GM12878 (cell line): ENCODE measurements around the gene PRKG1. TPM values are rescaled to one million over a fixed set of nuclear protein-coding genes. Genes with fewer than 3 reads are reported as not detected.

ENCODE experiments used
- ATAC-seq: fragments of 200-7000 bp; cut with Tn5 transposase; 3 replicates; pipeline ENCODE4 v1.9.1; 2020; ENCODE audit warnings: mild to moderate bottlenecking, moderate library complexity
- BruUV-seq: library from RNA; stranded (reverse); fragments of 400-500 nt; replicated peaks from 2 replicates; lab custom pipeline; 2021; lab: Mats Ljungman, UMichigan
- CTCF ChIA-PET: fragments of 300-600 bp; sonication (Branson Sonifier 250); formaldehyde crosslinking; extraction: SDS; loops from one replicate; lab custom pipeline; 2021; ENCODE audit warnings: inconsistent platforms; lab: Yijun Ruan, JAX
- POLR2A ChIA-PET: fragments of 350-600 bp; formaldehyde crosslinking; extraction: SDS; loops from one replicate; lab custom pipeline; 2021; ENCODE audit warnings: inconsistent platforms; lab: Charles Lee
- RAD21 ChIA-PET: fragments of 300-600 bp; sonication (Branson Sonifier 250); formaldehyde crosslinking; loops from one replicate; lab custom pipeline; 2023; ENCODE audit warnings: antibody characterized with exemption; ENCODE audit not compliant: unreplicated experiment; lab: Charles Lee
- SMC1A ChIA-PET: fragments of 300-600 bp; sonication (Branson Sonifier 250); formaldehyde crosslinking; loops from one replicate; lab custom pipeline; 2023; ENCODE audit not compliant: unreplicated experiment, uncharacterized antibody; lab: Charles Lee
- DNase-seq: peaks from one replicate; pipeline ENCODE4 v3.0.0-alpha.2; 2011; ENCODE audit warnings: low read depth, low spot score
- FAIRE-seq: peaks from 3 replicates; lab custom pipeline; 2011; peaks lifted over from hg19 to GRCh38; lab: Jason Lieb, UNC
- H2AFZ ChIP-seq: 2 replicates; pipeline ENCODE4 v1.6.0; 2011; ENCODE audit warnings: low read depth, low read length, control low read depth; ENCODE audit not compliant: control insufficient read depth
- H3K27ac ChIP-seq: 2 replicates; pipeline ENCODE4 v1.5.1; 2011; ENCODE audit warnings: control low read depth; ENCODE audit not compliant: control insufficient read depth, insufficient read depth
- H3K27me3 ChIP-seq, 2 experiments: replicated peaks in 1 of 2; 2 replicates each; pipeline versions ENCODE4 v1.6.0 to v1.6.1; 2011; ENCODE audit warnings: low read length in 1 of 2; ENCODE audit not compliant: control insufficient read depth in 2 of 2, insufficient read depth in 2 of 2
- H3K36me3 ChIP-seq, 2 experiments: 2 replicates each; pipeline ENCODE4 v1.5.1; 2011; ENCODE audit warnings: low read length in 1 of 2; ENCODE audit not compliant: control insufficient read depth in 2 of 2, insufficient read depth in 2 of 2
- H3K4me1 ChIP-seq: 2 replicates; pipeline ENCODE4 v1.6.1; 2011; ENCODE audit warnings: mild to moderate bottlenecking, low read length, moderate library complexity, mixed read lengths; ENCODE audit not compliant: control insufficient read depth, insufficient read depth
- H3K4me2 ChIP-seq: 2 replicates; pipeline ENCODE4 v1.6.0; 2011; ENCODE audit warnings: control low read depth; ENCODE audit not compliant: control insufficient read depth, insufficient read depth
- H3K4me3 ChIP-seq: fragments of 200-600 bp; sonication (generic); 2 replicates; pipeline ENCODE4 v1.5.1; 2016
- H3K79me2 ChIP-seq: 2 replicates; pipeline ENCODE4 v1.6.0; 2011; ENCODE audit warnings: low read length; ENCODE audit not compliant: control insufficient read depth, insufficient read depth
- H3K9ac ChIP-seq: 2 replicates; pipeline ENCODE4 v1.8.0; 2011; ENCODE audit warnings: low read length, control low read depth, mixed read lengths; ENCODE audit not compliant: control insufficient read depth, insufficient read depth
- H3K9me3 ChIP-seq: replicated peaks from 3 replicates; pipeline ENCODE4 v1.5.1; 2011; ENCODE audit warnings: mild to moderate bottlenecking, low read length; ENCODE audit not compliant: control insufficient read depth, insufficient read depth
- H4K20me1 ChIP-seq: 2 replicates; pipeline ENCODE4 v1.6.0; 2011; ENCODE audit not compliant: control insufficient read depth, insufficient read depth
- ATF3 ChIP-seq: IDR thresholded peaks from 2 replicates; pipeline ENCODE4 v1.6.1; 2011; ENCODE audit warnings: low read depth, mild to moderate bottlenecking, low read length, moderate library complexity, borderline replicate concordance; ENCODE audit errors: extremely low read depth
- CHD4 ChIP-seq: fragments of 200-600 bp; sonication (generic); IDR thresholded peaks from 2 replicates; pipeline ENCODE4 v1.6.1; 2016; ENCODE audit warnings: mild to moderate bottlenecking
- FOXK2 ChIP-seq: fragments of 450-650 bp; IDR thresholded peaks from 2 replicates; pipeline ENCODE4 v1.6.1; 2017; ENCODE audit warnings: mild to moderate bottlenecking, moderate library complexity
- FOXM1 ChIP-seq: IDR thresholded peaks from 2 replicates; pipeline ENCODE4 v1.6.1; 2012; ENCODE audit warnings: low read depth, mild to moderate bottlenecking, inconsistent platforms, low read length, moderate library complexity
- MYB ChIP-seq: fragments of 150-350 bp; IDR thresholded peaks from 2 replicates; pipeline ENCODE4 v1.6.1; 2014; ENCODE audit warnings: mild to moderate bottlenecking, low read depth, low read length, borderline replicate concordance
- NBN ChIP-seq: fragments of 450-650 bp; IDR thresholded peaks from 2 replicates; pipeline ENCODE4 v1.6.1; 2016
- NFXL1 ChIP-seq: fragments of 450-650 bp; IDR thresholded peaks from 2 replicates; pipeline ENCODE4 v1.6.1; 2017; ENCODE audit warnings: antibody characterized with exemption, mild to moderate bottlenecking, borderline replicate concordance
- PBX3 ChIP-seq: IDR thresholded peaks from 2 replicates; pipeline ENCODE4 v1.6.1; 2011; ENCODE audit warnings: mild to moderate bottlenecking, low read depth, low read length, moderate library complexity; ENCODE audit not compliant: insufficient replicate concordance
- POLR2AphosphoS2 ChIP-seq: IDR thresholded peaks from 2 replicates; pipeline ENCODE4 v1.6.1; 2011; ENCODE audit warnings: low read depth, mild to moderate bottlenecking, low read length, improper control_type of control experiment, moderate library complexity
- RCOR1 ChIP-seq: conservative IDR thresholded peaks from 2 replicates; pipeline ENCODE4 v1.6.1; 2012; ENCODE audit warnings: low read depth, low read length, improper control_type of control experiment
- RUNX3 ChIP-seq: IDR thresholded peaks from 2 replicates; pipeline ENCODE4 v1.6.1; 2012; ENCODE audit warnings: low read length, inconsistent platforms
- ZBTB40 ChIP-seq: fragments of 450-650 bp; IDR thresholded peaks from 2 replicates; pipeline ENCODE4 v1.6.1; 2016; ENCODE audit warnings: mild to moderate bottlenecking, moderate library complexity, borderline replicate concordance
- ZNF622 ChIP-seq: fragments of 450-650 bp; IDR thresholded peaks from 2 replicates; pipeline ENCODE4 v1.6.1; 2017; ENCODE audit warnings: mild to moderate bottlenecking, inconsistent platforms
- WGBS: methylation state at CpG from one replicate; pipeline ENCODE4 v1.1.6; 2016; ENCODE audit warnings: low lambda C conversion rate; ENCODE audit not compliant: insufficient replicate concordance, insufficient coverage; ENCODE audit errors: missing lambda C conversion rate; 5-methylcytosine and 5-hydroxymethylcytosine counted together
- in situ Hi-C: fragments of 300-500 bp; cut with MboI; formaldehyde crosslinking; loops from 9 replicates; pipeline ENCODE4 v1.14.3; 2018; ENCODE audit warnings: mixed read lengths
- intact Hi-C: fragments of 100-400 bp; cut with micrococcal nuclease; formaldehyde crosslinking; loops from one replicate; pipeline ENCODE4 v1.14.2; 2022; ENCODE audit not compliant: unreplicated experiment
- polyA plus RNA-seq, 11 experiments: library from polyadenylated mRNA; depleted of rRNA in 4 of 11; unstranded in 6 of 11; stranded (reverse) in 5 of 11; fragments of >200 nt; fragmentation: Nextera tagmentation in 4 of 11; fragmentation: Illumina TruSeq in 1 of 11; extraction: Ambion mirVana in 4 of 11; extraction: Trizol in 1 of 11; gene quantifications; 1 replicate in 1 of 11; 2 replicates in 10 of 11; pipeline versions ENCODE4 v1.2.1 to v1.2.3, GENCODE V29; 2011 to 2016; ENCODE audit warnings: inconsistent platforms in 2 of 11, missing spikeins in 2 of 11, low read depth in 1 of 11
- total RNA-seq, 4 experiments: library from RNA; depleted of rRNA in 3 of 4; stranded (reverse); fragments of >200 nt in 3 of 4; fragmentation: Illumina TruSeq in 1 of 4; extraction: Trizol in 1 of 4; gene quantifications; 2 replicates each; pipeline versions ENCODE4 v1.2.1 to v1.2.3, GENCODE V29; 2013 to 2021

The PRKG1 gene
- total and polyA plus RNA-seq, 10 of the 15 experiments (the other 5 are each of a cell fraction or from before 2014, with no cell fraction given), result 0.04 to 0.05 TPM; not detected in 8

- BruUV-seq, result no TSS peak
- CTCF ChIA-PET, result no interaction called here
- TF ChIP-seq FOXM1, result no peak
- H4K20me1 ChIP-seq, result no peaks in the 10 kb centered on the region
- in situ Hi-C loops, result no loop called here
- H3K4me2 ChIP-seq, result no peak overlapping the region
- POLR2A ChIA-PET, result interaction anchor here (0.6 kb wide), 1 partner anchor 113 kb away, joined by 7 read pairs; no protein-coding TSS in a partner anchor
- SMC1A ChIA-PET, result no interaction called here
- no peaks in the 10 kb centered on the region for H3K36me3 ChIP-seq
- WGBS, result 16% methylated on average over 2 of the region's 2 CpGs
- H3K79me2 ChIP-seq, result no peaks in the 10 kb centered on the region
- H3K4me1 ChIP-seq, result no peaks in the 10 kb centered on the region
- no peaks in the 10 kb centered on the region for H3K9me3 ChIP-seq
- RAD21 ChIA-PET, result no interaction called here
- no peak overlapping the region for H3K27ac ChIP-seq
- no peak overlapping the region for H2AFZ ChIP-seq
- FAIRE-seq (no peak), DNase-seq (no peak), ATAC-seq (no peak)
- intact Hi-C loops, result no loop called here
- no peak overlapping the region for H3K4me3 ChIP-seq
- no peak overlapping the region for H3K9ac ChIP-seq
- H3K27me3 ChIP-seq, result no peaks in the 10 kb centered on the region
Observed at GRCh38 chr10:51171946-51172345, 97.7 kb downstream of the PRKG1 start.

GRCh38 chr10:51176976-51177695, 102.8 kb downstream of the PRKG1 start:
- H3K27me3 ChIP-seq, result no peaks in the 10 kb centered on the region
- H3K36me3 ChIP-seq, result no peaks in the 10 kb centered on the region
- H3K79me2 ChIP-seq, result no peaks in the 10 kb centered on the region
- no peak overlapping the region for H2AFZ ChIP-seq
- no peak overlapping the region for H3K4me2 ChIP-seq
- intact Hi-C loops, result no loop called here
- DNase-seq (no peak), FAIRE-seq (no peak), ATAC-seq (no peak)
- no peaks in the 10 kb centered on the region for H3K9me3 ChIP-seq
- CTCF ChIA-PET, result no interaction called here
- BruUV-seq, result no TSS peak
- SMC1A ChIA-PET, result no interaction called here
- in situ Hi-C loops, result no loop called here
- H3K4me3 ChIP-seq, result no peak overlapping the region
- RAD21 ChIA-PET, result no interaction called here
- POLR2A ChIA-PET, result no interaction called here
- no peaks in the 10 kb centered on the region for H3K4me1 ChIP-seq
- no peak overlapping the region for H3K9ac ChIP-seq
- no peak overlapping the region for H3K27ac ChIP-seq
- H4K20me1 ChIP-seq, result no peaks in the 10 kb centered on the region
- TF ChIP-seq PBX3 (no peak), ZNF622 (no peak), NBN (no peak), RUNX3 (no peak), POLR2AphosphoS2 (no peak), NFXL1 (no peak), FOXK2 (no peak), CHD4 (no peak), ATF3 (no peak), MYB (no peak), ZBTB40 (no peak), RCOR1 (no peak)
